Liver (tissue), 9 donors: Measurements from ENCODE around the gene CD164L2. TPM values are rescaled to one million over a fixed set of nuclear protein-coding genes. Genes with fewer than 3 reads are reported as not detected.

Experiments
- DNase-seq: peaks from one replicate; pipeline ENCODE4 v3.0.0-alpha.2; 2017; ENCODE audit warnings: low spot score
- H3K27ac ChIP-seq, 2 donors: one replicate each; pipeline ENCODE4 v1.7.0; 2013; ENCODE audit warnings: inconsistent platforms in 2 of 2, low read length in 2 of 2, control low read depth in 1 of 2, low read depth in 1 of 2, mild to moderate bottlenecking in 1 of 2
- H3K27me3 ChIP-seq, 4 donors: one replicate each; pipeline versions ENCODE4 v1.6.1 to v1.7.0; 2013; ENCODE audit warnings: low read length in 3 of 4, inconsistent platforms in 1 of 4, mild to moderate bottlenecking in 1 of 4, moderate library complexity in 1 of 4; ENCODE audit not compliant: control insufficient read depth in 4 of 4, insufficient read depth in 4 of 4
- H3K36me3 ChIP-seq, 4 donors: one replicate each; pipeline versions ENCODE4 v1.6.1 to v1.7.0; 2013; ENCODE audit warnings: low read length in 3 of 4, mild to moderate bottlenecking in 3 of 4, low read depth in 1 of 4, moderate library complexity in 1 of 4; ENCODE audit not compliant: control insufficient read depth in 4 of 4, insufficient read depth in 3 of 4
- H3K4me1 ChIP-seq, 4 donors: one replicate each; pipeline versions ENCODE4 v1.6.1 to v1.7.0; 2013; ENCODE audit warnings: low read length in 3 of 4, mild to moderate bottlenecking in 3 of 4, moderate library complexity in 1 of 4; ENCODE audit not compliant: control insufficient read depth in 4 of 4, insufficient read depth in 4 of 4
- H3K4me3 ChIP-seq, 3 donors: one replicate each; pipeline versions ENCODE4 v1.6.1 to v1.7.0; 2013; ENCODE audit warnings: low read length in 3 of 3, control low read depth in 1 of 3, low read depth in 1 of 3, mild to moderate bottlenecking in 1 of 3
- H3K9ac ChIP-seq, 2 donors: one replicate each; pipeline ENCODE4 v1.7.0; 2013; ENCODE audit warnings: low read length in 2 of 2, mild to moderate bottlenecking in 2 of 2, moderate library complexity in 2 of 2, control low read depth in 1 of 2, low read depth in 1 of 2
- H3K9me3 ChIP-seq, 4 donors: one replicate each; pipeline versions ENCODE4 v1.6.1 to v1.7.0; 2013; ENCODE audit warnings: low read length in 3 of 4; ENCODE audit not compliant: control insufficient read depth in 4 of 4
- ATF3 ChIP-seq: IDR thresholded peaks from 2 replicates; pipeline ENCODE4 v1.6.1; 2016; ENCODE audit warnings: antibody characterized with exemption
- EGR1 ChIP-seq, 2 donors: IDR thresholded peaks; 2 replicates each; pipeline ENCODE4 v1.6.1; 2016 to 2018; ENCODE audit warnings: antibody characterized with exemption in 2 of 2, low read depth in 2 of 2
- FOXA1 ChIP-seq: IDR thresholded peaks from 2 replicates; pipeline ENCODE4 v1.6.1; 2016; ENCODE audit warnings: antibody characterized with exemption
- FOXA2 ChIP-seq: IDR thresholded peaks from 2 replicates; pipeline ENCODE4 v1.6.1; 2016; ENCODE audit warnings: antibody characterized with exemption
- HNF4G ChIP-seq: IDR thresholded peaks from 2 replicates; pipeline ENCODE4 v1.6.1; 2016; ENCODE audit warnings: antibody characterized with exemption
- JUND ChIP-seq, 2 donors: IDR thresholded peaks; 2 replicates each; pipeline ENCODE4 v1.6.1; 2016; ENCODE audit warnings: antibody characterized with exemption in 2 of 2
- RXRA ChIP-seq, 2 donors: IDR thresholded peaks; 2 replicates each; pipeline ENCODE4 v1.6.1; 2017 to 2018; ENCODE audit warnings: antibody characterized with exemption in 2 of 2, mild to moderate bottlenecking in 1 of 2
- SP1 ChIP-seq: IDR thresholded peaks from 2 replicates; pipeline ENCODE4 v1.6.1; 2018; ENCODE audit warnings: antibody characterized with exemption, mild to moderate bottlenecking
- TAF1 ChIP-seq: conservative IDR thresholded peaks from 2 replicates; pipeline ENCODE4 v1.6.1; 2016; ENCODE audit warnings: antibody characterized with exemption, mild to moderate bottlenecking
- YY1 ChIP-seq: IDR thresholded peaks from 2 replicates; pipeline ENCODE4 v1.6.1; 2016; ENCODE audit warnings: antibody characterized with exemption, mild to moderate bottlenecking
- ZBTB33 ChIP-seq: IDR thresholded peaks from 2 replicates; pipeline ENCODE4 v1.6.1; 2016; ENCODE audit warnings: antibody characterized with exemption
- WGBS: extraction: QIAGEN DNeasy Blood & Tissue Kit; methylation state at CpG from one replicate; pipeline ENCODE4 v1.1.7; 2013; 5-methylcytosine and 5-hydroxymethylcytosine counted together
- polyA plus RNA-seq, 2 donors: library from polyadenylated mRNA; stranded (reverse) in 1 of 2; unstranded in 1 of 2; fragments of 200-250 nt in 1 of 2; fragments of >200 nt in 1 of 2; fragmentation: Nextera tagmentation in 1 of 2; extraction: Ambion mirVana in 1 of 2; gene quantifications; one replicate each; pipeline versions ENCODE4 v1.2.1 to v1.2.3, GENCODE V29; 2013 to 2015
- total RNA-seq, 2 donors: library from RNA; depleted of rRNA; stranded (reverse); fragments of >200 nt; gene quantifications; one replicate each; pipeline ENCODE4 v1.2.3, GENCODE V29; 2014
- TF ChIP-seq, protein P1 (sequence below): fragments of 150-350 bp; IDR thresholded peaks from 2 replicates; pipeline ENCODE4 v1.5.1; 2017; ENCODE audit warnings: improper control_type of control experiment, low read depth, low read length; ENCODE audit not compliant: missing input control
- donor health status: healthy.
- donor health status: healthy.
- donor health status: healthy.
- donor health status: healthy.
- donor health status: healthy.

Gene CD164L2
- total and polyA plus RNA-seq, 4 donors: not detected

DNA sequence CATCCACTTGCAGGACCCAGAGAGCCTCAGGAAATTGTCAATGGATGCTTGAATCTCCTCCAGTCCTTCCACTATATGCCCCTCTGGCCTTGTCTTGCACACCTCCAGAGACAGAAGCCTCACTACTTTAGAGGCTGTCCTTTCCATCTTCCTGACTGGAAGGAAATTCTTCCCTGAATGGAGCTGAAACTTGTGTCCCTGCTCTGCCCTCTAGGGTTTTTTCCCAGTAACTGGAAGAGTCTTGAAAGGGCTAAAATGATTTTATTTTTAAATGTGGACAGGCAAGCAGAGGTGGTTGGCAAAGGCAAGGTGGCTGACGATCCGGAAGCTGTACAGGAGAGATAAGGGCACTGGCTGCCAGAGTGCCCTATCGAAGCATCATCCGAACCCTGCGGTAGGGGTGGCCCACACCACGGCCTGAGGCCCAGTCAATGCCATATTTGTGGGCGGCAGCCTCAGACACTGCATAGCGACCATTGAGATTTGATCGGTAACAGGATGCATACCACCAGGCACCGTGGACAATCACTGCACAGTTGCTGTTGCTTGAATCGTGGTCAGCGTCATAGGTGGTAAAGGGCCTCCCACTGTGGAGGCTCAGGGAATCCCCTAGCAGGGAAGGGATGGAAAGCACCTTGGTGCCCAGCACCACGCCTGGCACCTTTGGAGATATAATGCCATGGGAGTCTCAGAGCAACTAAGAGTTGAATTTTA is 14.1 kb downstream of the CD164L2 start:
- WGBS: 67% methylated on average over 13 of the region's 13 CpGs
- Histone ChIP-seq H3K4me3 (no peak overlapping the region), H3K9ac (no peak overlapping the region), H3K9me3 (no peaks in the 10 kb centered on the region), H3K4me1 (peaks cover 0 to 34% (median 12%) of the 10 kb centered on the region in 4 donors), H3K36me3 (no peaks in the 10 kb centered on the region), H3K27me3 (no peaks in the 10 kb centered on the region), H3K27ac (no peak overlapping the region)
- TF ChIP-seq EGR1 (IDR thresholded peaks at IDR 0.05; ENCODE audit: low read depth in 2 of 2) (no peak), RXRA (IDR thresholded peaks at IDR 0.05) (no peak), TAF1 (no peak), FOXA2 (no peak), HNF4G (no peak)
- DNase-seq: no peak

DNA sequence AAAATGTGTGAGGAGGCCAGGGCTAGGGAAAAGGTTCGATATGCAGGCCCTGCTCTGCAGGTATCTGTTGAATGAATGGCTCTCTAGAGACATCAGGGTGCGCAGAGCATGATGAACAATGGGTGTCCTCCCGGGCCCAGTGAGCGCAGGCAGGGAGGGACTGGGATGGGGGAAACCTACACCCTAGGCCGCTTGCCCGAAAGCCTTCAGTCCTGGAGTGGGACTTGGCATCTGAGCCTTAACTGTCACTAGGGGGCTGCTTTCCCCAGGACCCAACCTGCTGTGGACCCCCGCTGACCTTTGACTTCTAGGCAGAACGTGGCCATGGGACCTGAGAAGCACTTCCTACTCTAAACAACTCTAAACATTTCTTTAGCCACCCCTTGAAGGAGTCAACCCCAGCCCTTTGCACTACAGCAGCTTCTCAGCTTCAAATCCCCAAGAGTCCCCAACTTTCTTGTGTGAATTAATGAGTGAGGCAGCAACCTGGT is 15.9 kb downstream of the CD164L2 start:
- Histone ChIP-seq H3K9ac (peak overlapping the region in 1 of 2 donors; percentile 79), H3K36me3 (no peaks in the 10 kb centered on the region), H3K27ac (peak overlapping the region; percentile 37 to 90), H3K27me3 (no peaks in the 10 kb centered on the region), H3K9me3 (no peaks in the 10 kb centered on the region), H3K4me3 (peak overlapping the region; percentile 66 to 80 (median 72)), H3K4me1 (peaks cover 0 to 34% (median 12%) of the 10 kb centered on the region in 4 donors)
- 42% methylated on average over 8 of the region's 8 CpGs for WGBS
- DNase-seq: no peak
- TF ChIP-seq ATF3: no peak
- no peak for TF ChIP-seq FOXA1
- TF ChIP-seq EGR1 (IDR thresholded peaks at IDR 0.05; ENCODE audit: low read depth in 2 of 2): no peak
- TF ChIP-seq YY1: no peak
- no peak for TF ChIP-seq ZBTB33
- no peak for TF ChIP-seq HNF4G
- no peak for TF ChIP-seq JUND (IDR thresholded peaks at IDR 0.05)
- TF ChIP-seq SP1: no peak
- TF ChIP-seq FOXA2: no peak
- TF ChIP-seq, protein P1, sequence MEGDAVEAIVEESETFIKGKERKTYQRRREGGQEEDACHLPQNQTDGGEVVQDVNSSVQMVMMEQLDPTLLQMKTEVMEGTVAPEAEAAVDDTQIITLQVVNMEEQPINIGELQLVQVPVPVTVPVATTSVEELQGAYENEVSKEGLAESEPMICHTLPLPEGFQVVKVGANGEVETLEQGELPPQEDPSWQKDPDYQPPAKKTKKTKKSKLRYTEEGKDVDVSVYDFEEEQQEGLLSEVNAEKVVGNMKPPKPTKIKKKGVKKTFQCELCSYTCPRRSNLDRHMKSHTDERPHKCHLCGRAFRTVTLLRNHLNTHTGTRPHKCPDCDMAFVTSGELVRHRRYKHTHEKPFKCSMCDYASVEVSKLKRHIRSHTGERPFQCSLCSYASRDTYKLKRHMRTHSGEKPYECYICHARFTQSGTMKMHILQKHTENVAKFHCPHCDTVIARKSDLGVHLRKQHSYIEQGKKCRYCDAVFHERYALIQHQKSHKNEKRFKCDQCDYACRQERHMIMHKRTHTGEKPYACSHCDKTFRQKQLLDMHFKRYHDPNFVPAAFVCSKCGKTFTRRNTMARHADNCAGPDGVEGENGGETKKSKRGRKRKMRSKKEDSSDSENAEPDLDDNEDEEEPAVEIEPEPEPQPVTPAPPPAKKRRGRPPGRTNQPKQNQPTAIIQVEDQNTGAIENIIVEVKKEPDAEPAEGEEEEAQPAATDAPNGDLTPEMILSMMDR: no peak
